Esophagus squamous epithelium (tissue), 4 donors: ENCODE data around the gene KIF18B.
"Not testable (repeated sequence)": the region's sequence is repeated elsewhere in the genome, so short reads cannot be mapped to it uniquely, and the experiment has no call there.

Source experiments
- CTCF ChIP-seq, 6 experiments: fragments of 450-650 bp in 4 of 6; fragments of 200-600 bp in 2 of 6; sonication (generic) in 2 of 6; IDR thresholded peaks; one replicate each; pipeline ENCODE4 v1.5.1; 2016 to 2019; ENCODE audit warnings: antibody characterized with exemption in 6 of 6, mild to moderate bottlenecking in 4 of 6, moderate library complexity in 4 of 6
- POLR2A ChIP-seq, 4 donors: fragments of 450-650 bp; IDR thresholded peaks; one replicate each; pipeline ENCODE4 v1.6.1; 2017; ENCODE audit warnings: antibody characterized with exemption in 4 of 4, mild to moderate bottlenecking in 4 of 4, moderate library complexity in 3 of 4

GRCh38 chr17:44945652-44946051 lies 1.9 kb downstream of the KIF18B start:
- not testable (repeated sequence) for TF ChIP-seq POLR2A, CTCF (IDR thresholded peaks at IDR 0.05)
